GM10248 (cell line): ENCODE measurements around the gene SLC37A3.
"Not testable (repeated sequence)": the region's sequence is repeated elsewhere in the genome, so short reads cannot be mapped to it uniquely, and the experiment has no call there.

ENCODE experiments used
- CTCF ChIA-PET: fragments of 300-600 bp; sonication (Branson Sonifier 250); formaldehyde crosslinking; extraction: SDS; loops from one replicate; lab custom pipeline; 2021; ENCODE audit warnings: antibody characterized with exemption; lab: Yijun Ruan, JAX
- POLR2A ChIA-PET: fragments of 350-650 bp; sonication (Branson Sonifier 250); formaldehyde crosslinking; extraction: SDS; loops from one replicate; lab custom pipeline; 2020; ENCODE audit warnings: antibody characterized with exemption; lab: Yijun Ruan, JAX
- DNase-seq: peaks from one replicate; pipeline ENCODE4 v3.0.0; 2012; ENCODE audit errors: extremely low spot score
- CTCF ChIP-seq: IDR thresholded peaks from 2 replicates; pipeline ENCODE4 v1.5.1; 2012; ENCODE audit warnings: mild to moderate bottlenecking, low read depth; ENCODE audit errors: extremely low read depth, missing control alignments, control extremely low read depth

The SLC37A3 gene

DNA sequence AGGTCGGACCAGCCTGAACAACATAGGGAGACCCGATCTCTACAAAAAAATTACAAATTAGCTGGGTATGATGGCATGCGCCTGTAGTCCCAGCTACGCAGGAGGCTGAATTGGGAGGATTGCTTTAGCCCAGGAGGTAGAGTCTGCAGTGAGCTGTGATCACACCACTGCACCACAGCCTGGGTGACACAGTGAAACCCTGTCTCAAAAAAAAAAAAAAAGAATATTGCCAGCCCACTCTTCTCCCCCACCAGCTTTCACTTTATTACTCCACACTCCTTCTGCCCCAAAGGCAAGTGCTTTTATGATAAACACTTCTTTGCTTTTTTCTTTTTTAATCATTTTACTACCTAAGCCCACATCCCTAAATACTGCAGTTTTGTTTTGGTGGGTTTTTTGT, 20.3 kb upstream of the SLC37A3 start:
- POLR2A ChIA-PET = no interaction called here
- CTCF ChIA-PET = interaction anchor here (1.0 to 1.1 kb wide), 2 partner anchors 17 to 20 kb away, joined by 3 read pairs; no protein-coding TSS in a partner anchor
- no peak for TF ChIP-seq CTCF
- DNase-seq = no peak

- POLR2A ChIA-PET, DNase-seq: not testable (repeated sequence)
These were observed 19.8 kb upstream of the SLC37A3 start for GRCh38 chr7:140418156-140418472.

DNA sequence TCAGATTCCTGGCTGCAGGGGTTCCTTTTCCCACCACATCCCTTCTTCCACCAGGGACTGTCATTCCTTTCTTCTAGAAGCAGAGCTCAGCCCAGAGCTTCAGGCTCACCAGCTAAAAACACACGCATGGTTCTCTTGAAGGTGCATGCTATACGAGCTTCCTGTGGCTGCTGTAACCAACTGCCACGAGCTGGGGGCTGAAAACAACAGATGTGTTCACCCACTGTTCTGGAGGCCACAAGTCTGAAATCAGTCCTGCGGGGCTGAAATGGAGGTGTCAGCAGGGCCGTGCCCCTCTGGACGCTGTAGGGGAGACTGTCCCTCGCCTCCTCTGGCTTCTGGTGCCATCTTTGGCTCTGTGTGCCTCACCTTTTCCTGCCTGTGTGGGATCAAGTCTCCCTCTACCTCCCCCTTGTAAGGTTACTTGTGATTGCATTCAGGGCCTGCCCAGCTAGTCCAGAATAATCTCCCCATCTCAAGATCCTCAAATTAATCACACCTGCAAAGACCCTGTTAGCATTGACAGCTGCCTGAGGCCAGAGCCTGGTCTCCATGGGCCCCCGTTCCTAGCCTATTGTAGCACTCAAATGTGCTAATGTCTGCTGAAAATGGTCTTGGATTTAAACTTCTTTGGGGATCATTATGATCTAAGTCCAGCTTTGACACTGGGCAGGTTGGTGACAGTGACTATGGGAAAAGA, 19.3 kb upstream of the SLC37A3 start:
- ChIA-PET POLR2A (no interaction called here), CTCF (interaction anchor here (1.1 to 2.0 kb wide), 2 partner anchors 15 to 18 kb away, joined by 3 to 4 read pairs; no protein-coding TSS in a partner anchor)
- no peak for TF ChIP-seq CTCF
- no peak for DNase-seq

More at GRCh38 chr7:140418156-140418472, 19.8 kb upstream of the SLC37A3 start:
- CTCF ChIA-PET = interaction anchor here (1.1 kb wide), 1 partner anchor 18 kb away, joined by 3 read pairs; no protein-coding TSS in a partner anchor

DNA sequence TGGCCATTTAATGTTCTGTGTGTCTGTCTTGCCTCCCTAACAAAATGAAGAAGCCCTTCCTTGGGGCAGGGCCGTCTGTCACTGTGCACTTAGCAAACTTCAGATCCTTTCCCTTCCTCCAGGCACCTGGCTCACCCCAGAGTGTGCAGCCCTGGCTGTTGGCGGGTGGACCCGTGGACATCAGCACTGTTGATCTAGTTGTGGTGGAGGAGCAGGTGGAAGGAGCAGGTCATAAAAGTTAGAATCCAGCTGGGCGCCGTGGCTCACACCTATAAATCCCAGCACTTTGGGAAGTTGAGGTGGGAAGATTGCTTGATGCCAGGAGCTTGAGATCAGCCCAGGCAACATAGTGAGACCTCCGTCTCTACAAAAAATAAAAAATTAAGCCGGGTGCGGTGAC, 18.2 kb upstream of the SLC37A3 start:
- ChIA-PET POLR2A (no interaction called here), CTCF (interaction anchor here (0.8 to 2.0 kb wide), 2 partner anchors 9 to 14 kb away, joined by 3 to 4 read pairs; no protein-coding TSS in a partner anchor)
- no peak for DNase-seq
- TF ChIP-seq CTCF = no peak

DNA sequence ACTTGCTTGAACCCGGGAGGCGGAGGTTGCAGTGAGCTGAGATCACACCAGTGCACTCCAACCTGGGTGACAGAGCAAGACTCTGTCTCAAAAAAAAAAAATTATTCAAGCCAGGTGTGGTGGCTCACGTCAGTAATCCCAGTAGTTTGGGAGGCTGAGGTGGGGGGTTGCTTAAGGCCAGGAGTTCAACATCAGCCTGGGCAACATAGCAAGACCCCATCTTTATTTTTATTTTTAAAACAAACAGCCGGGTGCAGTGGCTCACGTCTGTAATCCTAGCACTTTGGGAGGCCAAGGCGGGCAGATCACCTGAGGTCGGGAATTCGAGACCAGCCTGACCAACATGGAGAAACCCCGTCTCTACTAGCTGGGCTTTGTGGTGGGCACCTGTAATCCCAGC, 17.5 kb upstream of the SLC37A3 start:
- CTCF ChIA-PET = interaction anchor here (0.8 to 2.0 kb wide), 2 partner anchors 9 to 13 kb away, joined by 3 to 4 read pairs; no protein-coding TSS in a partner anchor
- POLR2A ChIA-PET, DNase-seq: not testable (repeated sequence)

DNA sequence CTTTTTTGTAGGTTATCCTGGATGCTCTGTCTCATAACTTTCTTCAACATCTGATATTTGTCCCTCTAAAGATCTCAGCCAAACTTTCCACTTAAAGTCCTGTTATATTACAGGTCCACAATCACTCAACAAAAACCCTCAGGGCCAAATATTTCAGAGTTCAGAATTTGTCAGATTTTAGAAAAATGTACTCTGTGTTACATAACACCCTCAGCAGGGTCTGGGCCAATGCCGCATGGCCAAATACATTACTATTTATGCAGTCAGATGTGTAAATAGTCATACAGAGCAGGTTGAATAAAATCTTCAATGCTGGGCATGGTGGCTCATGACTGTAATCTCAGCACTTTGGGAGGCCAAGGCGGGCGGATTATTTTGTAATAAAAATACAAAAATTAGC, 17.0 kb upstream of the SLC37A3 start:
- ChIA-PET POLR2A (no interaction called here), CTCF (interaction anchor here (2.0 kb wide), 1 partner anchor 12 kb away, joined by 4 read pairs; no protein-coding TSS in a partner anchor)
- no peak for DNase-seq
- no peak for TF ChIP-seq CTCF

DNA sequence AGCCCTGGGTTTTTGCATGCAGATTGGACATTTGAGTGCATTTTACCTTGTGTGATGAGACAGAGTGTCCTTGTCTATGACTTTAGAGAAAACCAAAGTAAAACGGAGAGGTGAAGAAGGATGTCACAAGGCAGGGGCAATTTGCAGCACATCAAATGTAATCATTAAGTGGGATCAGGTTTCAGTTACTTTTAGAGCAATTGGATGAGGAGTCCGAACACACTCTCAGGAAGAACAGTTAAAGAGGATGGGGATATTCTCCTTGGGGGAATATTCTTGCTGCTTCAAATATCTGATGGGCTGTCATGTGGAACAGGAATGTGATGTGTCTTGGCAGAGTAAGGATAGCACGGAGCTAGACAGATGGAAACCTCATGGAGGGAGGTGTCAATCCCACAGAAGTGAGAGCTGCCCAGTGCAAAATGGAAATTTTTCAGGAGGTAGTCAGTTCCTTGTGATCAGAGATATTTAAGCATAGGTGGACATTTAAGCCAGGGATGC, 6.3 kb upstream of the SLC37A3 start:
- TF ChIP-seq CTCF = no peak
- ChIA-PET POLR2A (no interaction called here), CTCF (no interaction called here)
- DNase-seq = no peak
